HepG2 (cell line): Measurements from ENCODE around the gene C9orf78. TPM values are rescaled to one million over a fixed set of nuclear protein-coding genes. Genes with fewer than 3 reads are reported as not detected.

ENCODE experiments used
- ARNTL ChIP-seq: sonication (generic); formaldehyde crosslinking; IDR thresholded peaks from 2 replicates; pipeline ENCODE4 v1.4.0; 2020; ENCODE audit warnings: mild to moderate bottlenecking, missing genetic modification reagents
- ATM ChIP-seq: fragments of 450-650 bp; IDR thresholded peaks from 2 replicates; pipeline ENCODE4 v1.7.1; 2017; ENCODE audit warnings: mild to moderate bottlenecking, borderline replicate concordance
- CSRNP1 ChIP-seq: sonication (generic); formaldehyde crosslinking; IDR thresholded peaks from 2 replicates; pipeline ENCODE4 v1.8.1; 2023; ENCODE audit warnings: mild to moderate bottlenecking, missing genetic modification reagents
- DR1 ChIP-seq: sonication (generic); formaldehyde crosslinking; IDR thresholded peaks from 2 replicates; pipeline ENCODE4 v1.8.0; 2021; ENCODE audit warnings: mild to moderate bottlenecking, missing genetic modification reagents, inconsistent platforms
- EED ChIP-seq: sonication (generic); formaldehyde crosslinking; IDR thresholded peaks from 2 replicates; pipeline ENCODE4 v1.5.0; 2020; ENCODE audit warnings: mild to moderate bottlenecking, missing genetic modification reagents
- HNF1A ChIP-seq, 2 experiments: sonication (generic) in 1 of 2; formaldehyde crosslinking in 1 of 2; IDR thresholded peaks; 2 replicates each; pipeline versions ENCODE4 v1.4.0 to v1.6.1; 2016 to 2020; ENCODE audit warnings: borderline replicate concordance in 1 of 2, low read depth in 1 of 2, mild to moderate bottlenecking in 1 of 2, missing genetic modification reagents in 1 of 2
- HOXA5 ChIP-seq: sonication (generic); formaldehyde crosslinking; IDR thresholded peaks from 2 replicates; pipeline ENCODE4 v1.4.0; 2020; ENCODE audit warnings: missing genetic modification reagents
- KLF16 ChIP-seq, 2 experiments: sonication (generic) in 1 of 2; formaldehyde crosslinking in 1 of 2; IDR thresholded peaks; 2 replicates each; pipeline versions ENCODE4 v1.6.1 to v1.8.0; 2016 to 2023; ENCODE audit warnings: missing genetic modification reagents in 2 of 2, missing compliant biosample characterization in 1 of 2
- MIER2 ChIP-seq: IDR thresholded peaks from 2 replicates; pipeline ENCODE4 v1.6.1; 2016; ENCODE audit warnings: missing biosample characterization, missing genetic modification reagents
- NFATC3 ChIP-seq: sonication (generic); formaldehyde crosslinking; IDR thresholded peaks from 2 replicates; pipeline ENCODE4 v1.5.1; 2020; ENCODE audit warnings: mild to moderate bottlenecking, missing genetic modification reagents
- SMC3 ChIP-seq: IDR thresholded peaks from 2 replicates; pipeline ENCODE4 v1.6.1; 2011; ENCODE audit warnings: low read length, improper control_type of control experiment
- ZC3H13 ChIP-seq: sonication (generic); formaldehyde crosslinking; IDR thresholded peaks from 2 replicates; pipeline ENCODE4 v1.8.1; 2023; ENCODE audit warnings: mild to moderate bottlenecking, missing genetic modification reagents, moderate library complexity
- ZKSCAN8 ChIP-seq: IDR thresholded peaks from 2 replicates; pipeline ENCODE4 v1.6.1; 2016; ENCODE audit warnings: borderline replicate concordance, missing genetic modification reagents, missing compliant biosample characterization
- ZNF281 ChIP-seq: sonication (generic); formaldehyde crosslinking; IDR thresholded peaks from 2 replicates; pipeline ENCODE4 v1.4.0; 2020; ENCODE audit warnings: missing genetic modification reagents, borderline replicate concordance
- ZNF326 ChIP-seq: sonication (generic); formaldehyde crosslinking; IDR thresholded peaks from 2 replicates; pipeline ENCODE4 v1.4.0; 2020; ENCODE audit warnings: missing genetic modification reagents, borderline replicate concordance
- ZNF563 ChIP-seq: sonication (generic); formaldehyde crosslinking; IDR thresholded peaks from 2 replicates; pipeline ENCODE4 v1.8.0; 2022; ENCODE audit warnings: mild to moderate bottlenecking, moderate library complexity, missing genetic modification reagents
- ZNF770 ChIP-seq: sonication (generic); formaldehyde crosslinking; IDR thresholded peaks from 2 replicates; pipeline ENCODE4 v1.5.0; 2020; ENCODE audit warnings: mild to moderate bottlenecking, missing genetic modification reagents
- ZNF788 ChIP-seq: sonication (generic); formaldehyde crosslinking; IDR thresholded peaks from 2 replicates; pipeline ENCODE4 v1.5.0; 2020; ENCODE audit warnings: mild to moderate bottlenecking, missing genetic modification reagents, borderline replicate concordance
- polyA plus RNA-seq, 8 experiments: library from polyadenylated mRNA; depleted of rRNA in 3 of 8; stranded (reverse) in 7 of 8; unstranded in 1 of 8; fragments of >200 nt; fragmentation: Illumina TruSeq in 4 of 8; extraction: Trizol in 4 of 8; gene quantifications; 2 replicates each; pipeline versions ENCODE4 v1.2.1 to v1.2.3, GENCODE V29; 2011 to 2016; ENCODE audit warnings: low read depth in 4 of 8, missing spikeins in 1 of 8, mixed read lengths in 1 of 8; ENCODE audit not compliant: insufficient read depth in 1 of 8
- total RNA-seq, 5 experiments: library from RNA; depleted of rRNA; stranded (reverse); fragments of >200 nt; fragmentation: Illumina TruSeq; extraction: Trizol; gene quantifications; 2 replicates each; pipeline ENCODE4 v1.2.3, GENCODE V29; 2016; ENCODE audit warnings: low read depth in 1 of 5

The C9orf78 gene
- total and polyA plus RNA-seq, 2 of the 13 experiments (the other 11 are each of a cell fraction or from before 2014, with no cell fraction given): 18.4 to 35.5 TPM

GRCh38 chr9:129884220-129885017 is 49.3 kb upstream of the C9orf78 start (continued):
- TF ChIP-seq MIER2 (CRISPR knock-in tag) (no peak), CSRNP1 (CRISPR knock-in tag) (no peak), EED (CRISPR knock-in tag) (no peak), ZNF788 (CRISPR knock-in tag) (peak; percentile 18; the same call in 1 of the 2 replicates), ZKSCAN8 (CRISPR knock-in tag) (no peak), DR1 (no peak), HNF1A (IDR thresholded peaks at IDR 0.05; ENCODE audit: low read depth) (no peak), HNF1A (CRISPR knock-in tag; IDR thresholded peaks at IDR 0.05; ENCODE audit: borderline replicate concordance) (no peak), HOXA5 (CRISPR knock-in tag) (no peak), KLF16 (CRISPR knock-in tag; IDR thresholded peaks at IDR 0.05) (no peak), ATM (no peak), NFATC3 (no peak), ZC3H13 (CRISPR knock-in tag) (no peak), SMC3 (no peak), ZNF563 (CRISPR knock-in tag) (no peak), ZNF326 (CRISPR knock-in tag) (no peak), ZNF281 (CRISPR knock-in tag) (no peak), ARNTL (CRISPR knock-in tag) (no peak), ZNF770 (CRISPR knock-in tag) (no peak)
